Stimulated activated memory B cell treated with anti-CD40 and anti-IgM and Interleukin-4, amounts not matched to agents 10 μg/mL and 1 μg/mL and 100 μg/mL, for 72 hours (primary cell): ENCODE results near the gene AK9.
A peak's percentile ranks its signal among the peaks of the same experiment; 100 is the strongest.

Source experiments
- ATAC-seq: fragments of 150-1000 bp; cut with Tn5 transposase; 2 replicates; pipeline ENCODE4 v1.10.0; 2021
- H3K27ac Mint-ChIP-seq: one replicate; pipeline ENCODE4 v1.8.0; 2022; ENCODE audit warnings: mild to moderate bottlenecking, mixed read lengths
- H3K27me3 Mint-ChIP-seq: one replicate; pipeline ENCODE4 v1.8.0; 2022; ENCODE audit warnings: mixed read lengths
- H3K36me3 Mint-ChIP-seq: one replicate; pipeline ENCODE4 v1.8.0; 2022; ENCODE audit warnings: mixed read lengths
- H3K4me1 Mint-ChIP-seq: one replicate; pipeline ENCODE4 v1.8.0; 2022; ENCODE audit warnings: mixed read lengths
- H3K4me3 Mint-ChIP-seq: one replicate; pipeline ENCODE4 v1.8.0; 2022; ENCODE audit warnings: mild to moderate bottlenecking, moderate library complexity, mixed read lengths
- H3K9me3 Mint-ChIP-seq: one replicate; pipeline ENCODE4 v1.8.0; 2022; ENCODE audit warnings: mixed read lengths

AK9 gene

GRCh38 chr6:109449064-109449794 is 241.8 kb downstream of the AK9 start:
- Mint-ChIP-seq H3K27ac (peak overlapping the region; percentile 79), H3K4me1 (peaks cover 77% of the 10 kb centered on the region), H3K36me3 (peaks cover 63% of the 10 kb centered on the region), H3K4me3 (no peak overlapping the region), H3K27me3 (no peaks in the 10 kb centered on the region), H3K9me3 (no peaks in the 10 kb centered on the region)
- no peak for ATAC-seq

- Mint-ChIP-seq H3K9me3 (no peaks in the 10 kb centered on the region), H3K36me3 (peaks cover 63% of the 10 kb centered on the region), H3K4me1 (peaks cover 77% of the 10 kb centered on the region), H3K27ac (peak overlapping the region; percentile 79), H3K27me3 (no peaks in the 10 kb centered on the region), H3K4me3 (no peak overlapping the region)
- ATAC-seq: no peak
Measured at GRCh38 chr6:109448615-109449014, 242.4 kb downstream of the AK9 start.

GRCh38 chr6:109447878-109448555 is 243.0 kb downstream of the AK9 start:
- peaks cover 77% of the 10 kb centered on the region for H3K4me1 Mint-ChIP-seq
- H3K36me3 Mint-ChIP-seq: peaks cover 69% of the 10 kb centered on the region
- peak overlapping the region; percentile 79 for H3K27ac Mint-ChIP-seq
- H3K4me3 Mint-ChIP-seq: no peak overlapping the region
- no peaks in the 10 kb centered on the region for H3K27me3 Mint-ChIP-seq
- no peaks in the 10 kb centered on the region for H3K9me3 Mint-ChIP-seq
- peak; percentile 29 for ATAC-seq

GRCh38 chr6:109447087-109447486 is 243.9 kb downstream of the AK9 start:
- peak overlapping the region; percentile 79 for H3K27ac Mint-ChIP-seq
- H3K9me3 Mint-ChIP-seq: no peaks in the 10 kb centered on the region
- peaks cover 68% of the 10 kb centered on the region for H3K36me3 Mint-ChIP-seq
- H3K4me3 Mint-ChIP-seq: no peak overlapping the region
- no peaks in the 10 kb centered on the region for H3K27me3 Mint-ChIP-seq
- ATAC-seq: no peak
- H3K4me1 Mint-ChIP-seq: peaks cover 77% of the 10 kb centered on the region

GRCh38 chr6:109446541-109446940 is 244.5 kb downstream of the AK9 start:
- no peak overlapping the region for H3K27ac Mint-ChIP-seq
- H3K27me3 Mint-ChIP-seq: no peaks in the 10 kb centered on the region
- no peaks in the 10 kb centered on the region for H3K9me3 Mint-ChIP-seq
- H3K36me3 Mint-ChIP-seq: peaks cover 71% of the 10 kb centered on the region
- H3K4me3 Mint-ChIP-seq: no peak overlapping the region
- ATAC-seq: no peak
- peaks cover 77% of the 10 kb centered on the region for H3K4me1 Mint-ChIP-seq

- H3K36me3 Mint-ChIP-seq: peaks cover 71% of the 10 kb centered on the region
- H3K27me3 Mint-ChIP-seq: no peaks in the 10 kb centered on the region
- no peak overlapping the region for H3K4me3 Mint-ChIP-seq
Measured at GRCh38 chr6:109446072-109446471, 244.9 kb downstream of the AK9 start.

GRCh38 chr6:109445382-109445781 is 245.6 kb downstream of the AK9 start:
- H3K36me3 Mint-ChIP-seq: peaks cover 65% of the 10 kb centered on the region
- no peaks in the 10 kb centered on the region for H3K9me3 Mint-ChIP-seq
- no peak overlapping the region for H3K4me3 Mint-ChIP-seq
- no peaks in the 10 kb centered on the region for H3K27me3 Mint-ChIP-seq
- no peak for ATAC-seq
- peaks cover 73% of the 10 kb centered on the region for H3K4me1 Mint-ChIP-seq
- peak overlapping the region; percentile 44 for H3K27ac Mint-ChIP-seq

More at GRCh38 chr6:109446072-109446471, 244.9 kb downstream of the AK9 start:
- ATAC-seq: no peak
- H3K4me1 Mint-ChIP-seq: peaks cover 79% of the 10 kb centered on the region
- peak overlapping the region; percentile 44 for H3K27ac Mint-ChIP-seq
- no peaks in the 10 kb centered on the region for H3K9me3 Mint-ChIP-seq

- Mint-ChIP-seq H3K36me3 (peaks cover 56% of the 10 kb centered on the region), H3K27ac (peak overlapping the region; percentile 90), H3K4me3 (no peak overlapping the region), H3K4me1 (peaks cover 55% of the 10 kb centered on the region), H3K9me3 (no peaks in the 10 kb centered on the region), H3K27me3 (no peaks in the 10 kb centered on the region)
- ATAC-seq: no peak
Measured at GRCh38 chr6:109443425-109443950, 247.5 kb downstream of the AK9 start.
